GM06990 (cell line): Measurements from ENCODE around the gene RPL11.

Experiments
- DNase-seq: peaks from one replicate; pipeline ENCODE4 v3.0.0-alpha.2; 2011; ENCODE audit not compliant: insufficient read length; ENCODE audit errors: extremely low read depth
- H3K27me3 ChIP-seq: replicated peaks from 2 replicates; pipeline ENCODE4 v1.6.0; 2011; ENCODE audit warnings: low read length; ENCODE audit not compliant: control insufficient read depth, insufficient read depth
- H3K36me3 ChIP-seq: 2 replicates; pipeline ENCODE4 v1.5.1; 2011; ENCODE audit warnings: low read length; ENCODE audit not compliant: control insufficient read depth, insufficient read depth
- H3K4me3 ChIP-seq: replicated peaks from 2 replicates; pipeline ENCODE4 v1.5.1; 2011; ENCODE audit warnings: low read depth, mild to moderate bottlenecking, control low read depth, low read length
- TF ChIP-seq, protein P1 (sequence below): IDR thresholded peaks from 2 replicates; pipeline ENCODE4 v1.5.1; 2011; ENCODE audit warnings: low read length, control low read depth, mild to moderate bottlenecking, inconsistent platforms; ENCODE audit not compliant: insufficient read depth, poor library complexity, severe bottlenecking

Gene RPL11

DNA sequence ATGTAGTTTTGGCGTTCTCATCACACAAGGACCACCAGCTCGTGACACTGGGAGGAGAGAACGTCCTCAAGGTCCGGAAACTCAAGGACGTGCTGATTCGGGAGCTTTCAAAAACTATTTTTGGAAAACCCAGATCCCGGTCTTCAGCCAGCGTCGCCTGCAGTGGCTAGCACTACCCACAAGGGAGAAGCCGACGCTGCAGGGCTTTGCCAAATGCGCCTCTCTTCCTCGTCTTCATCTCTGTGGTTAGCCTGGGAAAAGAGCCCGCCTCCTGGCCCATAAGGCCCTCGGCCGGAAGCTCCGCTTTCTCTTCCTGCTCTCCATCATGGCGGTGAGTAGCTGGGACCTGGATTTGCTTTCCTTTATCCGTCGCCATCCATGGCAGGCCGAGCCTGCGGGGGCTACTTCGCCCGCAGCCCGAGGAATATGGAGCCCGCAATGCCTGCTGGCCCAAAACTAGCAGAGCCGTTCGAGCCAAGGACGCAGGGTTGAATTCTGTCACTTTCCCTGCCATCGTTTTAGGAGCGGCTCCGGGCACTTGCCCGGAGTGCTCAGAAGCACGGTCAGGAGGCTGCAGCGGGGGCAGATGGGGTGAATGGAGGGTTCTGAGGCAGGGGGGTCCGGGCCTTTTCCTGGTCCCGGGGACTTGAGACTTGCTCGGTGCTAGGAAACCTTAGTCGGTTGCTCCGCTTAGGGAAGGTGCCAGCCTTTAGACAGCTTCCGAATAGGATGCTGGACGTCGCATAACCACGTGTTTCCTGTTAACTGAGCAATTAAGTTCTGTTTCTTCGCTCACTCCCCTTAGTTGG, at the start of gene RPL11:
TSS of gene RPL11 (plus strand) at position 308 of the 809 bp plus-strand sequence. CDS start at position 326, 18 bp downstream.
- Histone ChIP-seq H3K4me3 (peak within 1 kb of the TSS; percentile 82), H3K27me3 (no peaks in the 10 kb centered on the region), H3K36me3 (peaks cover 21% of the 10 kb centered on the region)
- peak; percentile 88 for DNase-seq
- TF ChIP-seq, protein P1, sequence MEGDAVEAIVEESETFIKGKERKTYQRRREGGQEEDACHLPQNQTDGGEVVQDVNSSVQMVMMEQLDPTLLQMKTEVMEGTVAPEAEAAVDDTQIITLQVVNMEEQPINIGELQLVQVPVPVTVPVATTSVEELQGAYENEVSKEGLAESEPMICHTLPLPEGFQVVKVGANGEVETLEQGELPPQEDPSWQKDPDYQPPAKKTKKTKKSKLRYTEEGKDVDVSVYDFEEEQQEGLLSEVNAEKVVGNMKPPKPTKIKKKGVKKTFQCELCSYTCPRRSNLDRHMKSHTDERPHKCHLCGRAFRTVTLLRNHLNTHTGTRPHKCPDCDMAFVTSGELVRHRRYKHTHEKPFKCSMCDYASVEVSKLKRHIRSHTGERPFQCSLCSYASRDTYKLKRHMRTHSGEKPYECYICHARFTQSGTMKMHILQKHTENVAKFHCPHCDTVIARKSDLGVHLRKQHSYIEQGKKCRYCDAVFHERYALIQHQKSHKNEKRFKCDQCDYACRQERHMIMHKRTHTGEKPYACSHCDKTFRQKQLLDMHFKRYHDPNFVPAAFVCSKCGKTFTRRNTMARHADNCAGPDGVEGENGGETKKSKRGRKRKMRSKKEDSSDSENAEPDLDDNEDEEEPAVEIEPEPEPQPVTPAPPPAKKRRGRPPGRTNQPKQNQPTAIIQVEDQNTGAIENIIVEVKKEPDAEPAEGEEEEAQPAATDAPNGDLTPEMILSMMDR, result peak; percentile 86

DNA sequence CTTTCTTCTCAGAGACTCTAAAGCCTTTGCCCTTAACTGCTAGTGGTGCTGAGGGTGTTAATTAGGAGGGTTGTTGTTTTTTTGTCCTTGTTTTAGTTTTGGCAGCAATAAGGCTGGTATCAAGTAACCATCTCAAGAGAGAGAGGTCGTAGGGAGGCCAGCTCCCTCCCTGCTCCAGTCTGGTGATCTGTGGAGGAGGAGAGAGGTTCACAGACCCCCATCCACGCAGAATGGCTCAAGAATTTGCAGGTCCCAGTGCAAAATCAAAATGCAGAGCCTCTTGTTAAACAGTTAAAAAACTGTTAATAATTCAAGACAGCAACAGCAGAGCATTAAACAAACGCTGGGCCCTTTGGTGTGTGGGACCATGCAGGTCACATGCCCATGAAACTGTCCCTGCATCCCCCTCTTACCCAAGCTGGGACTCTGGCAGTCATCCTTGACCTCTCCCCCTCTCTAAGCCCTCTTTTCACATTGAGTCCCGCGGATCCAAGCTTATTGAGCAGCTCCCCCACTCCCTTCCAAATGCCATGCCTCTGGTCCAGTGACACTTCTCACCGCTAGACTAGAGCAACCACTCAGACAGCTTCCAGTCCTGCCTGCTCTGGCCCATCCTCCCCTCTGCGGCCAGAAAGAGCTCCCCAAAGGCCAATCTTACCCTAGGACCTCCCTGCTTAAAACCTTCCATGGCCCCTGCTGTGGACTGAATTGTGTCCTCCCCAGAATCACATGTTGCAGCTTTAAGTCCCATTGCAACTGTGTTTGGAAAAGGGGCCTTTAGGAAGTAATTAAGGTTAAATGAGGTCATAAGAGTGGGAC, 47.7 kb upstream of the RPL11 start:
- Histone ChIP-seq H3K36me3 (no peaks in the 10 kb centered on the region), H3K4me3 (no peak overlapping the region), H3K27me3 (no peaks in the 10 kb centered on the region; the same call in 1 of the 2 replicates)
- TF ChIP-seq, protein P1, result no peak
- DNase-seq, result no peak

DNA sequence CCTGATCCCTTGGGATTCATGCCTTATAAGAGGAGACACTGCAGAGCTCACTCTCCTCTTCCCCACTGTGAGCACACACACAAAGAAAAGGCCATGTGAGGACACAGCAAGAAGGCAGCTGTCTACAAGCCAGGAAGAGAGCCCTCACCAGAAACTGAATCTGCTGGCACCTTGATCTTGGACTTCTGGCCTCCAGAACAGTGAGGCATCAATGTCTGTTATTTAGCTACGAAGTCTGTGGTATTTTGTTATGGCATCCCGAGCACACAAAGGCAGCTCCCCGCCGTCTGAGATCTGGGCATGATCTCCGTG, 47.1 kb upstream of the RPL11 start:
- no peak for DNase-seq
- H3K36me3 ChIP-seq, result no peaks in the 10 kb centered on the region
- H3K27me3 ChIP-seq, result no peaks in the 10 kb centered on the region; the same call in 1 of the 2 replicates
- no peak overlapping the region for H3K4me3 ChIP-seq
- TF ChIP-seq, protein P1, result no peak

DNA sequence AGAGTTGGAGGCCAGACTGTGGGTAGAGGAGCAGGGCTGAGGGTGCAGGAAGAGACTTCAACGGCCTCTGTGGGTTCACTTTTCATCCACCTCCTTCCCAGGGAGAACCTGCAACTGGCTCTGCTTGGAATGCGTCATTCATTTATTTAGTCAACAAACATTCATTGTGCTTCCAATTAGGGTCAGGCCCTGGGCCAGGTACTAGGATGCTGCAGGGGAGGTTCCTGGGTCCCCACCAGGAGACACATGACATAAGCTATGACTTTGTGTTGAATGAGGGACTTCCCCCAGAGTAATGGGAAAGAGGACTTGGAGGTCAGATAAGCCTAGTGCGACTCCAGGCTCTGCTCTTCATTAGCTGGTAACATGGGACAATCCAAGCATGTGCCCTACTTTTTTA, 46.3 kb upstream of the RPL11 start:
- Histone ChIP-seq H3K27me3 (no peaks in the 10 kb centered on the region; the same call in 1 of the 2 replicates), H3K4me3 (no peak overlapping the region), H3K36me3 (no peaks in the 10 kb centered on the region)
- no peak for DNase-seq
- TF ChIP-seq, protein P1, result no peak

DNA sequence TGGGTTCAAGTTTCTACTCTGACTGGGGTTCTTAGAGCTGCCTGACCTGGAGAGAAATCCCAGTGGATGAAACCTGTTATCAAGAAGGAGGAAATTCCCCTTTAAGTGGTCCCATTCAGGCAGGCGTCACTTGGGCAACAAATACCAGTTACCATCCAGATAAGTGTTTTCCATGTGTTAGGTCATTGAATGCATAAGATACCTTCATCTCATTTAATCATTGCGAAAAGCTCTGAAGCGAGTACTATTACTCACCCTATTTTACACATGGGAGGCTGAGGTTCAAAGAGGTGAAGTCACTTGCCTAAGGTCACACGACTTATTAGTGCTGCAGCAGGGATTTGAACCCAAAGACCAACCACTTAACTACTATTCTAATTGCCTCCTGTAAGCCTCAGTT, 45.5 kb upstream of the RPL11 start:
- Histone ChIP-seq H3K27me3 (no peaks in the 10 kb centered on the region; the same call in 1 of the 2 replicates), H3K4me3 (no peak overlapping the region), H3K36me3 (no peaks in the 10 kb centered on the region)
- TF ChIP-seq, protein P1, result no peak
- no peak for DNase-seq
